A549 (cell line): ENCODE results near the gene WDR82. TPM values are rescaled to one million over a fixed set of nuclear protein-coding genes. Genes with fewer than 3 reads are reported as not detected.

ENCODE experiments used
- ATAC-seq, 2 experiments: fragments of 200-7000 bp in 1 of 2; fragments of >200 bp in 1 of 2; cut with Nextera tagmentation in 1 of 2; cut with Tn5 transposase in 1 of 2; 3 replicates each; pipeline versions ENCODE4 v1.8.0 to v1.9.1; 2018 to 2020; ENCODE audit warnings: mild to moderate bottlenecking in 1 of 2, moderate library complexity in 1 of 2
- CTCF ChIA-PET: fragments of 300-600 bp; sonication (Branson Sonifier 250); formaldehyde crosslinking; extraction: SDS; loops from one replicate; lab custom pipeline; 2021; ENCODE audit warnings: antibody characterized with exemption, inconsistent platforms; lab: Yijun Ruan, JAX
- POLR2A ChIA-PET: fragments of 350-600 bp; formaldehyde crosslinking; extraction: SDS; loops from one replicate; lab custom pipeline; 2021; ENCODE audit warnings: antibody characterized with exemption, inconsistent platforms; lab: Yijun Ruan, JAX
- DNase-seq, 2 experiments: peaks; one replicate each; pipeline versions ENCODE4 v3.0.0 to v3.0.0-alpha.2; 2011 to 2016; ENCODE audit warnings: low read depth in 1 of 2, low spot score in 1 of 2
- FAIRE-seq: peaks from 2 replicates; lab custom pipeline; 2011; peaks lifted over from hg19 to GRCh38; lab: Jason Lieb, UNC
- H3K27ac ChIP-seq, 2 experiments: fragments of >200 bp; sonication (Bioruptor Twin); formaldehyde crosslinking; 3 replicates each; pipeline ENCODE4 v1.5.1; 2016 to 2017
- H3K4me1 ChIP-seq: fragments of >200 bp; sonication (Bioruptor Twin); formaldehyde crosslinking; 3 replicates; pipeline ENCODE4 v1.6.1; 2016
- H3K4me2 ChIP-seq: fragments of >200 bp; sonication (Bioruptor Twin); formaldehyde crosslinking; 3 replicates; pipeline ENCODE4 v1.6.1; 2016
- H3K4me3 ChIP-seq: fragments of >200 bp; sonication (Bioruptor Twin); formaldehyde crosslinking; 3 replicates; pipeline ENCODE4 v1.5.1; 2016
- H3K9me3 ChIP-seq: fragments of >200 bp; sonication (Bioruptor Twin); formaldehyde crosslinking; 3 replicates; pipeline ENCODE4 v1.6.1; 2016
- BHLHE40 ChIP-seq: IDR thresholded peaks from 2 replicates; pipeline ENCODE4 v1.6.1; 2012; ENCODE audit warnings: low read depth, low read length, inconsistent platforms
- CBX2 ChIP-seq: fragments of 200-600 bp; sonication (generic); IDR thresholded peaks from 2 replicates; pipeline ENCODE4 v1.6.1; 2016; ENCODE audit warnings: low read depth, mild to moderate bottlenecking, borderline replicate concordance
- EHF ChIP-seq: fragments of 250-450 bp; sonication (Bioruptor Pico); IDR thresholded peaks from 2 replicates; pipeline ENCODE4 v1.5.0; 2020; ENCODE audit warnings: mild to moderate bottlenecking
- FOSB ChIP-seq: fragments of 250-450 bp; sonication (Bioruptor Pico); IDR thresholded peaks from 2 replicates; pipeline ENCODE4 v1.5.0; 2020; ENCODE audit warnings: mild to moderate bottlenecking, moderate library complexity
- FOXS1 ChIP-seq: fragments of 250-450 bp; sonication (Bioruptor Pico); IDR thresholded peaks from 2 replicates; pipeline ENCODE4 v1.5.0; 2020; ENCODE audit warnings: mild to moderate bottlenecking, moderate library complexity
- GATA3 ChIP-seq: IDR thresholded peaks from 2 replicates; pipeline ENCODE4 v1.6.1; 2012; ENCODE audit warnings: borderline replicate concordance
- HDAC2 ChIP-seq: fragments of 200-600 bp; sonication (generic); IDR thresholded peaks from 2 replicates; pipeline ENCODE4 v1.6.1; 2016
- HOXB5 ChIP-seq: fragments of 250-450 bp; sonication (Bioruptor Pico); IDR thresholded peaks from 2 replicates; pipeline ENCODE4 v1.5.0; 2020; ENCODE audit warnings: mild to moderate bottlenecking, moderate library complexity
- KDM5A ChIP-seq: fragments of 200-600 bp; sonication (generic); IDR thresholded peaks from 2 replicates; pipeline ENCODE4 v1.6.1; 2016; ENCODE audit warnings: antibody characterized with exemption, mild to moderate bottlenecking
- MAFK ChIP-seq: fragments of 450-650 bp; IDR thresholded peaks from 2 replicates; pipeline ENCODE4 v1.6.1; 2014; ENCODE audit not compliant: partially characterized antibody
- MAZ ChIP-seq: fragments of 150-350 bp; IDR thresholded peaks from 2 replicates; pipeline ENCODE4 v1.6.1; 2014; ENCODE audit warnings: antibody characterized with exemption, low read depth, low read length, borderline replicate concordance
- MYC ChIP-seq: IDR thresholded peaks from 2 replicates; pipeline ENCODE4 v1.6.1; 2012; ENCODE audit warnings: mild to moderate bottlenecking, inconsistent platforms, low read length, improper control_type of control experiment, borderline replicate concordance
- NPAS2 ChIP-seq: fragments of 250-450 bp; sonication (Bioruptor Pico); IDR thresholded peaks from 2 replicates; pipeline ENCODE4 v1.8.0; 2022; ENCODE audit warnings: mild to moderate bottlenecking, moderate library complexity, borderline replicate concordance
- NR3C1 ChIP-seq: fragments of >200 bp; sonication (Bioruptor Twin); formaldehyde crosslinking; IDR thresholded peaks from 3 replicates; pipeline ENCODE4 v1.6.1; 2017
- POLR2AphosphoS2 ChIP-seq: conservative IDR thresholded peaks from 2 replicates; pipeline ENCODE4 v1.6.1; 2012; ENCODE audit warnings: low read length, improper control_type of control experiment, inconsistent platforms
- RAD21 ChIP-seq, 2 experiments: fragments of >200 bp in 1 of 2; sonication (Bioruptor Twin) in 1 of 2; formaldehyde crosslinking in 1 of 2; IDR thresholded peaks in 1 of 2; conservative IDR thresholded peaks in 1 of 2; 2 replicates in 1 of 2; 3 replicates in 1 of 2; pipeline ENCODE4 v1.6.1; 2012 to 2018; ENCODE audit warnings: inconsistent platforms in 1 of 2
- RARB ChIP-seq: fragments of 250-450 bp; sonication (Bioruptor Pico); IDR thresholded peaks from 2 replicates; pipeline ENCODE4 v1.8.0; 2021; ENCODE audit warnings: mild to moderate bottlenecking, moderate library complexity
- RCOR1 ChIP-seq: fragments of 150-350 bp; IDR thresholded peaks from 2 replicates; pipeline ENCODE4 v1.6.1; 2014; ENCODE audit warnings: antibody characterized with exemption, low read length, low read depth
- RFX5 ChIP-seq: fragments of 450-650 bp; IDR thresholded peaks from 2 replicates; pipeline ENCODE4 v1.7.1; 2014; ENCODE audit warnings: antibody characterized with exemption, mild to moderate bottlenecking, moderate library complexity
- RNF2 ChIP-seq: fragments of 200-600 bp; sonication (generic); IDR thresholded peaks from 2 replicates; pipeline ENCODE4 v1.6.1; 2016; ENCODE audit warnings: low read depth, mild to moderate bottlenecking, antibody characterized with exemption, moderate library complexity, borderline replicate concordance
- SMC3 ChIP-seq: fragments of >200 bp; sonication (Bioruptor Twin); formaldehyde crosslinking; IDR thresholded peaks from 3 replicates; pipeline ENCODE4 v1.6.1; 2018; ENCODE audit warnings: inconsistent platforms
- TFCP2L1 ChIP-seq: fragments of 250-450 bp; sonication (Bioruptor Pico); IDR thresholded peaks from 2 replicates; pipeline ENCODE4 v1.5.0; 2021; ENCODE audit warnings: mild to moderate bottlenecking
- ZC3H11A ChIP-seq: fragments of 450-650 bp; IDR thresholded peaks from 2 replicates; pipeline ENCODE4 v1.6.1; 2014; ENCODE audit warnings: antibody characterized with exemption, mild to moderate bottlenecking
- WGBS: methylation state at CpG from one replicate; pipeline ENCODE4 v1.1.6; 2017; ENCODE audit errors: missing lambda C conversion rate; 5-methylcytosine and 5-hydroxymethylcytosine counted together
- polyA plus RNA-seq, 4 experiments: library from polyadenylated mRNA; depleted of rRNA in 3 of 4; stranded (reverse); fragments of >200 nt; fragmentation: RNase III in 1 of 4; extraction: RNeasy Plus Mini Kit Qiagen cat#74134 plus additional on column Dnase treatment in 1 of 4; gene quantifications; 2 replicates in 3 of 4; 3 replicates in 1 of 4; pipeline ENCODE4 v1.2.3, GENCODE V29; 2011 to 2017
- TF ChIP-seq, protein P1 (sequence below): fragments of 150-350 bp; IDR thresholded peaks from 2 replicates; pipeline ENCODE4 v1.6.1; 2014; ENCODE audit warnings: low read depth, mild to moderate bottlenecking, low read length
- TF ChIP-seq, protein P2 (sequence below): IDR thresholded peaks from 2 replicates; pipeline ENCODE4 v1.6.1; 2012
- TF ChIP-seq, protein P3 (sequence below): IDR thresholded peaks from 2 replicates; pipeline ENCODE4 v1.6.1; 2012
- TF ChIP-seq, protein P4 (sequence below): fragments of 250-450 bp; sonication (Bioruptor Pico); IDR thresholded peaks from 2 replicates; pipeline ENCODE4 v1.5.0; 2020; ENCODE audit warnings: low read depth, mild to moderate bottlenecking, moderate library complexity
- TF ChIP-seq, protein P5 (sequence below): fragments of >200 bp; sonication (Bioruptor Twin); formaldehyde crosslinking; IDR thresholded peaks from 3 replicates; pipeline ENCODE4 v1.5.1; 2016
- TF ChIP-seq, protein P6 (sequence below): IDR thresholded peaks from 2 replicates; pipeline ENCODE4 v1.6.1; 2012; ENCODE audit warnings: low read depth, borderline replicate concordance
- TF ChIP-seq, protein P7 (sequence below): fragments of >200 bp; sonication (Bioruptor Twin); formaldehyde crosslinking; IDR thresholded peaks from 2 replicates; pipeline ENCODE4 v1.6.1; 2016

WDR82 gene
- polyA plus RNA-seq, 2 of the 4 experiments (the other 2 are of a cell fraction) = 50.6 to 52.7 TPM

- no peak overlapping the region for H3K4me3 ChIP-seq
- no peak overlapping the region for H3K27ac ChIP-seq
- no peak for DNase-seq
- ChIA-PET POLR2A (no interaction called here), CTCF (interaction anchor here (1.1 to 1.7 kb wide), 2 partner anchors 10 to 15 kb away, joined by 4 to 9 read pairs; no protein-coding TSS in a partner anchor)
- H3K9me3 ChIP-seq = no peaks in the 10 kb centered on the region
- no peak for FAIRE-seq
- ATAC-seq = no peak
- TF ChIP-seq POLR2AphosphoS2 (no peak), MAFK (no peak), RAD21 (conservative IDR thresholded peaks at IDR 0.05 in 1 of 2, IDR thresholded peaks at IDR 0.05 in 1 of 2) (no peak), FOXS1 (no peak)
- TF ChIP-seq, protein P1, sequence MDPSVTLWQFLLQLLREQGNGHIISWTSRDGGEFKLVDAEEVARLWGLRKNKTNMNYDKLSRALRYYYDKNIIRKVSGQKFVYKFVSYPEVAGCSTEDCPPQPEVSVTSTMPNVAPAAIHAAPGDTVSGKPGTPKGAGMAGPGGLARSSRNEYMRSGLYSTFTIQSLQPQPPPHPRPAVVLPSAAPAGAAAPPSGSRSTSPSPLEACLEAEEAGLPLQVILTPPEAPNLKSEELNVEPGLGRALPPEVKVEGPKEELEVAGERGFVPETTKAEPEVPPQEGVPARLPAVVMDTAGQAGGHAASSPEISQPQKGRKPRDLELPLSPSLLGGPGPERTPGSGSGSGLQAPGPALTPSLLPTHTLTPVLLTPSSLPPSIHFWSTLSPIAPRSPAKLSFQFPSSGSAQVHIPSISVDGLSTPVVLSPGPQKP = no peak
- no peak overlapping the region for H3K4me2 ChIP-seq
- 94% methylated on average over 7 of the region's 7 CpGs for WGBS
- peaks cover 16% of the 10 kb centered on the region for H3K4me1 ChIP-seq
Measured at GRCh38 chr3:52215351-52215750, 63.1 kb downstream of the WDR82 start.

DNA sequence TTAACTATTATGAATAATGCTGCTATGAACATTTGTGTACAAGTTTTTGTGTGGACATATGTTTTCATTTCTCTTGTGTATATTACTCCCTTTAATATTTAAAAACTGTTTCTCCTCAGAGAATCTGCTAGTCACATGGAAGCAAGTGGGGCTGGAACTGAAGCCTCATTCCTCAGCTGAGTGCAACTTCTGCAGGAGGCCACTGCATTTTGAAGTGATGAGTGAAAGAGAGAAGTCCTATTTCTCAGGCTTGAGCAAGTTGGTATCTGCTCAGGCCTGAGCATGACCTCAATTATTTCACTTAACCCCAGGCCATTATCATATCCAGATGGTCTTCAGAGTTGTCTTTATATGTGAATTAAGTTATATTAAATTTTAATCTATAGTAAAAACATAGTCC, 64.5 kb downstream of the WDR82 start:
- CTCF ChIA-PET = no interaction called here
- DNase-seq (no peak), ATAC-seq (no peak)

DNA sequence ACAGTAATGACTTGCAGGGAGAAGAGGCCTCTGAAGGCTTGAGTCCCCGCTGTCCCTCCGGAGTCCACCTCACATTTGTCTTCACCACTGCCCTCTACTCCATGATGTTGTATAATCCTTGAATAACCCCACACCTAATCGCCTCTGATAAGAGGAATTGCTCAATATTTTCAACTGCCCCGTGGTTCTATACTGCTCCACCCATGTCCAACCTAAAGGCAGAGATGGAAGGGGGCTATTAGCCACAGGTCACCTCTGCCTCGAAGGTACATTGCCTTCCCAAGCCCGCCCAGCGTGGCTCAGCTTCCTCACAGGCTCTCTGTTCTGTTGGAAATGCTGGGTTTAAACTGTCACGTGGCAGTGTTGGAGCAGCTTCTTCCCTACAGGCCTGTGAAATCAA, 65.4 kb downstream of the WDR82 start:
- H3K4me3 ChIP-seq = no peak overlapping the region
- 79% methylated on average over 8 of the region's 8 CpGs for WGBS
- no peak for FAIRE-seq
- no peak for DNase-seq
- no peaks in the 10 kb centered on the region for H3K9me3 ChIP-seq
- ChIA-PET CTCF (interaction anchor here (1.5 to 13.3 kb wide), 2 partner anchors 8 to 126 kb away, joined by 5 to 119 read pairs; partner anchors contain the start of gene TLR9), POLR2A (no interaction called here)
- no peak for ATAC-seq
- no peak overlapping the region for H3K4me2 ChIP-seq
- no peak overlapping the region for H3K27ac ChIP-seq
- peaks cover 21% of the 10 kb centered on the region for H3K4me1 ChIP-seq
- TF ChIP-seq, protein P2, sequence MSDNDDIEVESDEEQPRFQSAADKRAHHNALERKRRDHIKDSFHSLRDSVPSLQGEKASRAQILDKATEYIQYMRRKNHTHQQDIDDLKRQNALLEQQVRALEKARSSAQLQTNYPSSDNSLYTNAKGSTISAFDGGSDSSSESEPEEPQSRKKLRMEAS = no peak
- TF ChIP-seq, protein P3, sequence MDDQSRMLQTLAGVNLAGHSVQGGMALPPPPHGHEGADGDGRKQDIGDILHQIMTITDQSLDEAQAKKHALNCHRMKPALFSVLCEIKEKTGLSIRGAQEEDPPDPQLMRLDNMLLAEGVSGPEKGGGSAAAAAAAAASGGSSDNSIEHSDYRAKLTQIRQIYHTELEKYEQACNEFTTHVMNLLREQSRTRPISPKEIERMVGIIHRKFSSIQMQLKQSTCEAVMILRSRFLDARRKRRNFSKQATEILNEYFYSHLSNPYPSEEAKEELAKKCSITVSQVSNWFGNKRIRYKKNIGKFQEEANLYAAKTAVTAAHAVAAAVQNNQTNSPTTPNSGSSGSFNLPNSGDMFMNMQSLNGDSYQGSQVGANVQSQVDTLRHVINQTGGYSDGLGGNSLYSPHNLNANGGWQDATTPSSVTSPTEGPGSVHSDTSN = no peak
- TF ChIP-seq RARB (CRISPR knock-in tag) = no peak
- TF ChIP-seq MAFK = no peak
- TF ChIP-seq RCOR1 = no peak
- no peak for TF ChIP-seq MAZ
- TF ChIP-seq RFX5 = no peak
- no peak for TF ChIP-seq CBX2
- TF ChIP-seq SMC3 = no peak
- TF ChIP-seq BHLHE40 = no peak
- TF ChIP-seq RNF2 = no peak
- no peak for TF ChIP-seq NPAS2
- TF ChIP-seq ZC3H11A = no peak
- no peak for TF ChIP-seq EHF (CRISPR knock-in tag)
- TF ChIP-seq, protein P4, sequence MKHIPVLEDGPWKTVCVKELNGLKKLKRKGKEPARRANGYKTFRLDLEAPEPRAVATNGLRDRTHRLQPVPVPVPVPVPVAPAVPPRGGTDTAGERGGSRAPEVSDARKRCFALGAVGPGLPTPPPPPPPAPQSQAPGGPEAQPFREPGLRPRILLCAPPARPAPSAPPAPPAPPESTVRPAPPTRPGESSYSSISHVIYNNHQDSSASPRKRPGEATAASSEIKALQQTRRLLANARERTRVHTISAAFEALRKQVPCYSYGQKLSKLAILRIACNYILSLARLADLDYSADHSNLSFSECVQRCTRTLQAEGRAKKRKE (CRISPR knock-in tag) = no peak
- TF ChIP-seq FOSB = no peak

More for the DNA sequence above, 64.5 kb downstream of the WDR82 start:
- TF ChIP-seq TFCP2L1 (CRISPR knock-in tag) (no peak), ZC3H11A (no peak), MYC (no peak), GATA3 (no peak), NR3C1 (no peak), RAD21 (conservative IDR thresholded peaks at IDR 0.05 in 1 of 2, IDR thresholded peaks at IDR 0.05 in 1 of 2) (no peak), HOXB5 (CRISPR knock-in tag) (no peak), KDM5A (no peak), HDAC2 (no peak), MAFK (no peak)
- TF ChIP-seq, protein P5, sequence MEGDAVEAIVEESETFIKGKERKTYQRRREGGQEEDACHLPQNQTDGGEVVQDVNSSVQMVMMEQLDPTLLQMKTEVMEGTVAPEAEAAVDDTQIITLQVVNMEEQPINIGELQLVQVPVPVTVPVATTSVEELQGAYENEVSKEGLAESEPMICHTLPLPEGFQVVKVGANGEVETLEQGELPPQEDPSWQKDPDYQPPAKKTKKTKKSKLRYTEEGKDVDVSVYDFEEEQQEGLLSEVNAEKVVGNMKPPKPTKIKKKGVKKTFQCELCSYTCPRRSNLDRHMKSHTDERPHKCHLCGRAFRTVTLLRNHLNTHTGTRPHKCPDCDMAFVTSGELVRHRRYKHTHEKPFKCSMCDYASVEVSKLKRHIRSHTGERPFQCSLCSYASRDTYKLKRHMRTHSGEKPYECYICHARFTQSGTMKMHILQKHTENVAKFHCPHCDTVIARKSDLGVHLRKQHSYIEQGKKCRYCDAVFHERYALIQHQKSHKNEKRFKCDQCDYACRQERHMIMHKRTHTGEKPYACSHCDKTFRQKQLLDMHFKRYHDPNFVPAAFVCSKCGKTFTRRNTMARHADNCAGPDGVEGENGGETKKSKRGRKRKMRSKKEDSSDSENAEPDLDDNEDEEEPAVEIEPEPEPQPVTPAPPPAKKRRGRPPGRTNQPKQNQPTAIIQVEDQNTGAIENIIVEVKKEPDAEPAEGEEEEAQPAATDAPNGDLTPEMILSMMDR = no peak
- TF ChIP-seq, protein P2 = no peak
- TF ChIP-seq, protein P6, sequence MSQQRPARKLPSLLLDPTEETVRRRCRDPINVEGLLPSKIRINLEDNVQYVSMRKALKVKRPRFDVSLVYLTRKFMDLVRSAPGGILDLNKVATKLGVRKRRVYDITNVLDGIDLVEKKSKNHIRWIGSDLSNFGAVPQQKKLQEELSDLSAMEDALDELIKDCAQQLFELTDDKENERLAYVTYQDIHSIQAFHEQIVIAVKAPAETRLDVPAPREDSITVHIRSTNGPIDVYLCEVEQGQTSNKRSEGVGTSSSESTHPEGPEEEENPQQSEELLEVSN = no peak
- TF ChIP-seq, protein P7, sequence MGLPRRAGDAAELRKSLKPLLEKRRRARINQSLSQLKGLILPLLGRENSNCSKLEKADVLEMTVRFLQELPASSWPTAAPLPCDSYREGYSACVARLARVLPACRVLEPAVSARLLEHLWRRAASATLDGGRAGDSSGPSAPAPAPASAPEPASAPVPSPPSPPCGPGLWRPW = no peak
- POLR2A ChIA-PET = no interaction called here
- Histone ChIP-seq H3K4me1 (peaks cover 21% of the 10 kb centered on the region), H3K9me3 (no peaks in the 10 kb centered on the region), H3K4me2 (no peak overlapping the region), H3K4me3 (no peak overlapping the region), H3K27ac (no peak overlapping the region)
- FAIRE-seq = no peak
